HEK293 (cell line): ENCODE results near the gene TMEM259.

Experiments used
- CTCF ChIP-seq: fragments of 450-650 bp; formaldehyde crosslinking; IDR thresholded peaks from 2 replicates; pipeline ENCODE4 v1.5.1; 2016; ENCODE audit warnings: missing biosample characterization, missing genetic modification characterization
- RBAK ChIP-seq: fragments of 450-650 bp; formaldehyde crosslinking; IDR thresholded peaks from 2 replicates; pipeline ENCODE4 v1.5.1; 2016; ENCODE audit warnings: missing biosample characterization, missing genetic modification characterization
- SP2 ChIP-seq: fragments of 450-650 bp; formaldehyde crosslinking; IDR thresholded peaks from 2 replicates; pipeline ENCODE4 v1.5.1; 2016; ENCODE audit warnings: missing biosample characterization, missing genetic modification characterization
- YY1 ChIP-seq: fragments of 450-650 bp; formaldehyde crosslinking; IDR thresholded peaks from 2 replicates; pipeline ENCODE4 v1.5.1; 2018; ENCODE audit warnings: missing biosample characterization, missing genetic modification characterization
- ZFP41 ChIP-seq: fragments of 450-650 bp; formaldehyde crosslinking; IDR thresholded peaks from 2 replicates; pipeline ENCODE4 v1.5.1; 2016; ENCODE audit warnings: missing biosample characterization, missing genetic modification characterization, borderline replicate concordance
- ZNF274 ChIP-seq, 2 experiments: fragments of 200-500 bp in 1 of 2; fragments of 450-650 bp in 1 of 2; sonication (Bioruptor generic) in 1 of 2; formaldehyde crosslinking in 1 of 2; IDR thresholded peaks; 2 replicates each; pipeline versions ENCODE4 v1.5.1 to v1.6.1; 2014 to 2016; ENCODE audit warnings: borderline replicate concordance in 1 of 2, inconsistent platforms in 1 of 2, low read length in 1 of 2, missing biosample characterization in 1 of 2, missing genetic modification characterization in 1 of 2
- ZNF660 ChIP-seq: fragments of 450-650 bp; IDR thresholded peaks from 2 replicates; pipeline ENCODE4 v1.5.1; 2018; ENCODE audit warnings: missing biosample characterization, mild to moderate bottlenecking, missing genetic modification characterization

GRCh38 chr19:1011831-1012333 is 9.0 kb downstream of the TMEM259 start:
- TF ChIP-seq YY1 (tag by site-specific recombination) (no peak), ZFP41 (tag by site-specific recombination) (no peak), CTCF (tag by site-specific recombination) (no peak), ZNF660 (no peak), SP2 (peak; percentile 17; the same call in 1 of the 2 replicates), RBAK (no peak), ZNF274 (IDR thresholded peaks at IDR 0.05; ENCODE audit: low read length) (no peak), ZNF274 (tag by site-specific recombination; IDR thresholded peaks at IDR 0.05; ENCODE audit: borderline replicate concordance) (no peak)
